ENCODE results near the gene LHFPL6.

LHFPL6 gene

GRCh38 chr13:39554371-39554770 lies 48.6 kb downstream of the LHFPL6 start:
- DNase-seq (ENCODE audit: low spot score): no peak

GRCh38 chr13:39552246-39552645 lies 50.7 kb downstream of the LHFPL6 start:
- no peak for DNase-seq (ENCODE audit: low spot score)

- no peak for DNase-seq (ENCODE audit: low spot score)
These were observed 52.1 kb downstream of the LHFPL6 start for GRCh38 chr13:39550931-39551330.

GRCh38 chr13:39547108-39547507 lies 55.9 kb downstream of the LHFPL6 start:
- no peak for DNase-seq (ENCODE audit: low spot score)

GRCh38 chr13:39542361-39542760 lies 60.6 kb downstream of the LHFPL6 start:
- DNase-seq (ENCODE audit: low spot score): no peak

GRCh38 chr13:39540929-39541605 lies 61.9 kb downstream of the LHFPL6 start:
- DNase-seq (ENCODE audit: low spot score): no peak

- DNase-seq (ENCODE audit: low spot score): no peak
These were observed 63.9 kb downstream of the LHFPL6 start for GRCh38 chr13:39538816-39539790.

- DNase-seq (ENCODE audit: low spot score): no peak
These were observed 66.1 kb downstream of the LHFPL6 start for GRCh38 chr13:39536906-39537305.

- DNase-seq (ENCODE audit: low spot score): no peak
These were observed 66.7 kb downstream of the LHFPL6 start for GRCh38 chr13:39536274-39536673.

GRCh38 chr13:39533651-39534150 lies 69.3 kb downstream of the LHFPL6 start:
- no peak for DNase-seq (ENCODE audit: low spot score)

GRCh38 chr13:39531646-39532045 lies 71.3 kb downstream of the LHFPL6 start:
- DNase-seq (ENCODE audit: low spot score): no peak

- DNase-seq (ENCODE audit: low spot score): no peak
These were observed 72.1 kb downstream of the LHFPL6 start for GRCh38 chr13:39530916-39531315.

- DNase-seq (ENCODE audit: low spot score): no peak
These were observed 74.4 kb downstream of the LHFPL6 start for GRCh38 chr13:39528661-39528980.

- DNase-seq (ENCODE audit: low spot score): no peak
These were observed 74.9 kb downstream of the LHFPL6 start for GRCh38 chr13:39527961-39528660.

- no peak for DNase-seq (ENCODE audit: low spot score)
These were observed 75.7 kb downstream of the LHFPL6 start for GRCh38 chr13:39527301-39527700.

- DNase-seq (ENCODE audit: low spot score): no peak
These were observed 76.5 kb downstream of the LHFPL6 start for GRCh38 chr13:39526499-39526898.

- no peak for DNase-seq (ENCODE audit: low spot score)
These were observed 77.5 kb downstream of the LHFPL6 start for GRCh38 chr13:39525506-39525905.

- DNase-seq (ENCODE audit: low spot score): no peak
These were observed 78.2 kb downstream of the LHFPL6 start for GRCh38 chr13:39524795-39525194.

GRCh38 chr13:39522329-39522728 lies 80.7 kb downstream of the LHFPL6 start:
- DNase-seq (ENCODE audit: low spot score): no peak

GRCh38 chr13:39521701-39522100 lies 81.3 kb downstream of the LHFPL6 start:
- no peak for DNase-seq (ENCODE audit: low spot score)

GRCh38 chr13:39516096-39516495 lies 86.9 kb downstream of the LHFPL6 start:
- DNase-seq (ENCODE audit: low spot score): no peak

- no peak for DNase-seq (ENCODE audit: low spot score)
These were observed 87.7 kb downstream of the LHFPL6 start for GRCh38 chr13:39515224-39515714.
